Stimulated activated memory B cell treated with anti-CD40 and anti-IgM and Interleukin-4, amounts not matched to agents 10 μg/mL and 1 μg/mL and 100 μg/mL, for 72 hours (primary cell): ENCODE measurements around the gene SRCIN1.
"Not testable (repeated sequence)": the region's sequence is repeated elsewhere in the genome, so short reads cannot be mapped to it uniquely, and the experiment has no call there.

ENCODE experiments used
- ATAC-seq: fragments of 150-1000 bp; cut with Tn5 transposase; 2 replicates; pipeline ENCODE4 v1.10.0; 2021
- H3K27ac Mint-ChIP-seq: one replicate; pipeline ENCODE4 v1.8.0; 2022; ENCODE audit warnings: mild to moderate bottlenecking, mixed read lengths
- H3K27me3 Mint-ChIP-seq: one replicate; pipeline ENCODE4 v1.8.0; 2022; ENCODE audit warnings: mixed read lengths
- H3K36me3 Mint-ChIP-seq: one replicate; pipeline ENCODE4 v1.8.0; 2022; ENCODE audit warnings: mixed read lengths
- H3K4me1 Mint-ChIP-seq: one replicate; pipeline ENCODE4 v1.8.0; 2022; ENCODE audit warnings: mixed read lengths
- H3K4me3 Mint-ChIP-seq: one replicate; pipeline ENCODE4 v1.8.0; 2022; ENCODE audit warnings: mild to moderate bottlenecking, moderate library complexity, mixed read lengths
- H3K9me3 Mint-ChIP-seq: one replicate; pipeline ENCODE4 v1.8.0; 2022; ENCODE audit warnings: mixed read lengths

Gene SRCIN1

DNA sequence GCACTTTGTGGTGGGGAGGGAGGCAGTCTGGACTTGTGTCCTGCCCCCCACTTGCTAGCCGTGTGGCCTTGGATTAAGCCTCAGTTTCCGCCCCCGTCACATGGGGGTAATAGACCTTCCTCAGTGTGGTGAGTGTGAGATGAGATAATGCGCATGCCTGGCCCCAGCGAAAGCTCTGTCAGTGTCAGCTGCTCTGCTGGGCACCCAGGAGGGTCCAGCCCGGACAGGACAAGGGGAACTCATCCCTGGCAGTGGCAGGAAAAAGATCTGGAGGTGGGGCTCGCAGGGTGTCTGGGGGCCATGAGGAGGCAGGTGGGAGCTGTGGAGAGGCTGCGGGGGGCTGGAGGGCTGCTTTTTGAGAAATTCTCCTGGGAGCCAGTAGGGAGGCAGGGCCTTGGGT is 63.5 kb downstream of the SRCIN1 start:
- Mint-ChIP-seq H3K27ac (no peak overlapping the region), H3K4me1 (no peaks in the 10 kb centered on the region), H3K4me3 (no peak overlapping the region), H3K27me3 (peaks cover 72% of the 10 kb centered on the region), H3K36me3 (no peaks in the 10 kb centered on the region), H3K9me3 (no peaks in the 10 kb centered on the region)
- no peak for ATAC-seq

DNA sequence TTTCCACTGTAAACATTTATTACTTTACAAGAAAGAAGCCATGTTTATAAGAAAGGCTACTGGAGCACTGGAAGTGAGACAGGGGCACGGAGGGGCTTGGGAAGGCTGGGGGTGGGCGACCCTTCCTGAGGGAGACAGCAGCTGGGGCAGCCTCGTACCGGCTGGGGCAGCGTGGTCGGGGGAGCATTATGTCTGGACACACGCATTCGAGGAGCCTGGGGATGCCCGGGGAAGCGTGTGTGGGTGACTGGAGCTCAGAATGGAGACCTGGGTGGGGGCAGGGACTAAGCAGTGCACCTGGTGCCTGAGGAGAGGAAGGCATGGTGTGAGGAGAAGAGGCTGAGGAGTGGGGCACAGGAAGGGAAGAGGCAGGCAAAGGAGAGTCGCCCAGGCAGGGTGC is 64.5 kb downstream of the SRCIN1 start:
- Mint-ChIP-seq H3K36me3 (no peaks in the 10 kb centered on the region), H3K27me3 (peaks cover 67% of the 10 kb centered on the region), H3K4me3 (no peak overlapping the region), H3K27ac (no peak overlapping the region), H3K4me1 (no peaks in the 10 kb centered on the region), H3K9me3 (no peaks in the 10 kb centered on the region)
- ATAC-seq = no peak

- no peak overlapping the region for H3K4me3 Mint-ChIP-seq
- no peaks in the 10 kb centered on the region for H3K9me3 Mint-ChIP-seq
- peaks cover 74% of the 10 kb centered on the region for H3K27me3 Mint-ChIP-seq
- ATAC-seq = no peak
- H3K27ac Mint-ChIP-seq = no peak overlapping the region
- no peaks in the 10 kb centered on the region for H3K4me1 Mint-ChIP-seq
- no peaks in the 10 kb centered on the region for H3K36me3 Mint-ChIP-seq
These were observed 65.2 kb downstream of the SRCIN1 start for GRCh38 chr17:38540514-38541045.

- Mint-ChIP-seq H3K27me3 (peaks cover 76% of the 10 kb centered on the region), H3K4me3 (no peak overlapping the region), H3K27ac (no peak overlapping the region), H3K9me3 (no peaks in the 10 kb centered on the region), H3K36me3 (no peaks in the 10 kb centered on the region), H3K4me1 (no peaks in the 10 kb centered on the region)
- ATAC-seq = no peak
These were observed 66.4 kb downstream of the SRCIN1 start for GRCh38 chr17:38539386-38539785.

DNA sequence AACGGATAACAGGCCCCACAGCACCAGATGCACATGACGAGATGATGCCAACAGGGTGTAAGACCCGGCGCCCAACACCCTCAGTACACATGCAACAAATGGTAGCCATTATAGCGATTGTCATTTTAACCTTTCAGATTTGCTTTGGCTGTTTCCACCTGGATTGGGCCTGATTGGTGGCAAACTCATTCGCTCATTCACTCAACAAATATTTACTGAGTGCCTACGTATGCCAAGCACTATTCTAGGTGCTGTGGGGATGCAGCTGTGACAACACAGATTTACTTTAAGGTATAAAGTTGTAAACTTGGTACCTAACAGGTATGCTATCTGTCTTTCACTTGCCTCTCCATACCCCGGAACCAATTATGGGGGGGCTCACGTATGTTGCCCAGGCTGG is 66.8 kb downstream of the SRCIN1 start:
- Mint-ChIP-seq H3K27ac (no peak overlapping the region), H3K36me3 (no peaks in the 10 kb centered on the region), H3K4me3 (no peak overlapping the region), H3K4me1 (no peaks in the 10 kb centered on the region), H3K27me3 (peaks cover 76% of the 10 kb centered on the region), H3K9me3 (no peaks in the 10 kb centered on the region)
- ATAC-seq = no peak

DNA sequence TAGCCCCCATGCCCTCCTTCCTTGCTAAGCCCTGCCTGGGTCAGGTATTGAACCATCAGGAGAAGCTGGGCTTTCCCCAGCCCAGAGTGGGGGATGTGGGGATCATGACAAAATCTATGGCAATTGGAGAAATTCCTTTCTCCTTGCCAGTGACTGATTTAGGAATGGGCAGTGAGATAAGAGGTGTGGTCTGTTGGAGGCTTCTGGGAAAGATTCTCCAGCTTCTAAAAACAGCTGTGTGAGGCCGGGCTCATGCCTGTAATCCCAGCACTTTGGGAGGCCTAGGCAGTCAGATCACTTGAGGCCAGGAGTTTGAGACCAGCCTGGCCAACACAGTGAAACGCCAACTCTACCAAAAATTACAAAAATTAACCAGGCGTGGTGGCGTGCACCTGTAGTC is 69.1 kb downstream of the SRCIN1 start:
- ATAC-seq = no peak
- peaks cover 76% of the 10 kb centered on the region for H3K27me3 Mint-ChIP-seq

GRCh38 chr17:38535886-38536285 is 69.9 kb downstream of the SRCIN1 start:
- no peaks in the 10 kb centered on the region for H3K4me1 Mint-ChIP-seq
- H3K9me3 Mint-ChIP-seq = no peaks in the 10 kb centered on the region
- H3K36me3 Mint-ChIP-seq = no peaks in the 10 kb centered on the region
- ATAC-seq = no peak
- H3K27me3 Mint-ChIP-seq = peaks cover 75% of the 10 kb centered on the region
- H3K27ac Mint-ChIP-seq = no peak overlapping the region
- H3K4me3 Mint-ChIP-seq = no peak overlapping the region

More for the DNA sequence above, 69.1 kb downstream of the SRCIN1 start:
- Mint-ChIP-seq H3K4me3 (no peak overlapping the region), H3K4me1 (no peaks in the 10 kb centered on the region), H3K9me3 (no peaks in the 10 kb centered on the region), H3K27ac (no peak overlapping the region), H3K36me3 (no peaks in the 10 kb centered on the region)

GRCh38 chr17:38534498-38534885 is 71.3 kb downstream of the SRCIN1 start:
- Mint-ChIP-seq H3K36me3 (no peaks in the 10 kb centered on the region), H3K4me3 (no peak overlapping the region), H3K27me3 (peaks cover 75% of the 10 kb centered on the region)

DNA sequence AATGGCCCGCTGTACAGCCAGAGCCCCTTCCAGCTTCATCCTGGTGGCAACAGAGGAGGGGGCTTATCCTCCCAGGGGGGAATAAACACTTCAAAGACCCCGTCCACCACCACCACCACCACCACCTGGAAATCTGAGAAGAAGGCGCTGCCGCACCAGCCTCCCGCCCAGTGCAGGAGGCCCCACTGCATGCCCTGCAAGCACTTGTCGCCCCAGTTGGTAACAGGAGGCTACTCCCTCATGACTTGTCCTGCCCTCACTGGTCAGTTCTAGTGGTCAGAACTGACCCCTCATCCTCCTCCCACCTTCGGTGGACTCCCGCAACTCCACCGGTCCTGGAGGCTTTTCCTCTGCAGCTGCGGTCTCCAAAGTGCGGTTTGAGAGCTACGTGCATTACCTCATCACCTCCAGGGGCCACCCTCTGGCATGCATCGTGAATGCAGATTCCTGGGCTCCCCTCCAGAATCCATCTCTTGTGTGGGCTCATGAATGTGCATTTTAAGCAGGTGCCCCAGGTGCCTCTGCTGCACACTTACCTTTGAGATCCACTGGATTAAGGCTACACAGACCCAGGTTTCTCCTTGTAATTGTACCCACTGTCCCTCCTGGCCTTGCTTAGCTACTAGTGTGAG is 71.8 kb downstream of the SRCIN1 start:
- no peaks in the 10 kb centered on the region for H3K9me3 Mint-ChIP-seq
- no peaks in the 10 kb centered on the region for H3K4me1 Mint-ChIP-seq
- H3K4me3 Mint-ChIP-seq = no peak overlapping the region
- no peak for ATAC-seq
- no peak overlapping the region for H3K27ac Mint-ChIP-seq
- peaks cover 75% of the 10 kb centered on the region for H3K27me3 Mint-ChIP-seq
- H3K36me3 Mint-ChIP-seq = no peaks in the 10 kb centered on the region

More at GRCh38 chr17:38534498-38534885, 71.3 kb downstream of the SRCIN1 start:
- Mint-ChIP-seq H3K27ac (no peak overlapping the region), H3K9me3 (no peaks in the 10 kb centered on the region), H3K4me1 (no peaks in the 10 kb centered on the region)
- ATAC-seq = no peak

- H3K27me3 Mint-ChIP-seq = peaks cover 81% of the 10 kb centered on the region
- no peaks in the 10 kb centered on the region for H3K36me3 Mint-ChIP-seq
- no peak overlapping the region for H3K4me3 Mint-ChIP-seq
- no peak overlapping the region for H3K27ac Mint-ChIP-seq
- H3K9me3 Mint-ChIP-seq = no peaks in the 10 kb centered on the region
- no peaks in the 10 kb centered on the region for H3K4me1 Mint-ChIP-seq
- ATAC-seq = no peak
These were observed 72.5 kb downstream of the SRCIN1 start for GRCh38 chr17:38533241-38533640.

- Mint-ChIP-seq H3K4me3 (no peak overlapping the region), H3K36me3 (no peaks in the 10 kb centered on the region), H3K4me1 (no peaks in the 10 kb centered on the region), H3K27ac (no peak overlapping the region), H3K9me3 (no peaks in the 10 kb centered on the region), H3K27me3 (peaks cover 86% of the 10 kb centered on the region)
- no peak for ATAC-seq
These were observed 73.3 kb downstream of the SRCIN1 start for GRCh38 chr17:38532451-38532850.

DNA sequence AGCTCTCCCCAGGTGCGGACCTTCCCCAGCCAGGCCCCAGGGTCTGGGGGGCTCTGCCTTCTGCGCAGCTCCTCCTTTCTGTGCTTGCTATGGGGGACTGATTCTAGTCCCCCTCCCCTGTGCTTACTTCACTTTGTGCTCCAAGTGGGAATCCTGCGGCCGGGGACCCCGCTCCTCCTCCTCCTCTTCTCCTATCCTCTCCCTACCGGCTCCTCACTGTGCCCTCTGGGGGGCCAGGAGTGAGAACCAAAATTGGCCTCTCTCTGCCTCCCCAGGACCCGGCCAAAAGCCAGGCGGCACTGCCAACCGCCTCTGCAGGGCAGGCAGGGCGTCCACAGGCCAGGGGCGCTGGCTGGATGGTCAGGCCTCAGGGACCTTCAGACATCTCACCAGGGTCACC is 74.0 kb downstream of the SRCIN1 start:
- not testable (repeated sequence) for H3K4me3 Mint-ChIP-seq, H3K9me3 Mint-ChIP-seq, H3K36me3 Mint-ChIP-seq, H3K27ac Mint-ChIP-seq, H3K4me1 Mint-ChIP-seq, ATAC-seq
- H3K27me3 Mint-ChIP-seq = peaks cover 84% of the 10 kb centered on the region

DNA sequence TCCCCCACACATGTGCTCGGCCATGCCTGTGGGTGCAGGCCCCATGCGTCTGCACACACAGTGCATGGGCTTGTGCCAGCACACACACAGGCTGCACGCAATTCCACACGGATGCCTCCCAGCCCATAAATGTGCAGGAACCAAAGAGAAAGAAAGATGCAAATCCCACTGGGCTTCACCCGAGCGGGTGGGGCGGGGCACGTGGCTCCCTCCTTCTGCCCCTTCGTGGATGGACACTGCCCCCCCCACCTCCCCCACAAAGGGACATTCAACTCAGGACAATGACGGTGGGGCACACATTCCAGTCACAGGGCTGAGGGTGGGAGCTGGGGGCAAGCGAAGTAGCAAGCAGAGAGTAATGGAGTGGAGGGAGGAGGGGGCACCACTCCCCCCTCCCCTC is 74.9 kb downstream of the SRCIN1 start:
- ATAC-seq, H3K36me3 Mint-ChIP-seq, H3K4me3 Mint-ChIP-seq, H3K9me3 Mint-ChIP-seq, H3K27ac Mint-ChIP-seq, H3K4me1 Mint-ChIP-seq: not testable (repeated sequence)
- peaks cover 76% of the 10 kb centered on the region for H3K27me3 Mint-ChIP-seq

DNA sequence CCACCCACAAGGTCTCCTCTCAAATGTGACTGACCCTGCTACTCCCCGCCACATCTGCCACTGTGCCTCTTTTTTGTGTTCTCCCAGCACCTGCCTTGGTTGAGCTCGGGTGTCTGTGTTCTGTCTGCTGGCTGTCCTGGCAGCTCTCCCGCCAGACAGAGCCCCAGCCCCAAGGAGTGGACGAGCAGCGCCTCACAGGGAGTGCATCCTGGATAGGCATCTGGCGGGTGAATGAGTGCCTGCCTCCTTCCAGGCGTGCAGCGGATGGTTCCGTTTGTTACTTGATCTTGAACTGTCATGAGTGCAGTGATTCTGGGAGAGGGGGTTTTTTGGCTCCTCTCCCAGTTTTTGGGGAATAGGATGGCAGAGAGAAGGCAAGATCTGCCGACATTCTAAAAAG is 77.6 kb downstream of the SRCIN1 start:
- H3K36me3 Mint-ChIP-seq, ATAC-seq, H3K9me3 Mint-ChIP-seq, H3K4me3 Mint-ChIP-seq, H3K4me1 Mint-ChIP-seq, H3K27ac Mint-ChIP-seq: not testable (repeated sequence)
- H3K27me3 Mint-ChIP-seq = peaks cover 64% of the 10 kb centered on the region

DNA sequence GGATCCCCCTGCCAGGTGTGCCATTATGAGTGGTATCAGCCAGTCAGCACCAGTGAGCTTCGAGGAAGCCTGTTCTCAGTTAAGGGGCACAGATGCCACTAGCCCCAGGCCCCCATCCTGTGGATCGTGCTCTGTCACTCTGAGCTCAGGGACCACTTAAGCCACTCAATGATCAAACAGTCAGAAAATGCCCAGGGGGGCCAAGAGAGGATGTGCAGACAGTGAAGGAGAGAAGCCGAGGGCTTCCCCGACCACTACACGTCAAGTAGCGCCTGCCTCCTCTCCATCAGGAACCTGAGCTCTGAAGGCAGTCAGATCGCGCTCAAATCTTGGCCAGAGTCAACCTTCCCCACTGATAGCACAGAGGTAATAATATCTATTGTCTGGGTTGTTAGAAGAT is 79.2 kb downstream of the SRCIN1 start:
- ATAC-seq, H3K36me3 Mint-ChIP-seq, H3K27ac Mint-ChIP-seq, H3K4me1 Mint-ChIP-seq, H3K4me3 Mint-ChIP-seq, H3K9me3 Mint-ChIP-seq: not testable (repeated sequence)
- peaks cover 48% of the 10 kb centered on the region for H3K27me3 Mint-ChIP-seq

DNA sequence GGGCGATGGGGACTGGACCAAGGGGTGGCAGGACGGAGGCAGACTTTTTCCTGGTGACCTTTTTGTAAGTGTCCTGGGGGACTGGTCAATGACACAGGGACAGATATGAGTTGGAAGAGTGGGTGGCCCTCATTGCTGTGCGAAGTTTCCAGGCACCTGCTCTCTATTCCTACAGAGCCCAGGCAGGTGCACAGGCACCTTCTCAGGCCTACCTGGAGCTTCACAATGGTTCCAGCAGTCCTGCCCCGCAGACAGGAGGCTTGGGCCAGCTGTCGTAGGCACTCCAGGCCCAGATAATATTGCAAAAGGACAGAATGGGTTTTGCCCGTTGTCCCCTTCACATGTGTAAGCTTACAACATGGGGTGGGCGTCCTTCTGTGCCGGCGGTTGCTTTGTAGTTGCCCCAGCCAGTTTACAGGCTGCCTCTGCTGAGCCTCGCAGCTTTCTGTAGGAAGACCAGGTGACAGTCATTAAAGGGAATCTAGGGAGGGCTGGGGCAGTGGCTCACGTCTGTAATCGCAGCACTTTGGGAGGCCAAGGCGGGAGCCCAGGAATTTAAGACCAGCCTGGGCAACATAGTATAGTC is 93.2 kb downstream of the SRCIN1 start:
- Mint-ChIP-seq H3K4me3 (no peak overlapping the region), H3K36me3 (no peaks in the 10 kb centered on the region), H3K9me3 (no peaks in the 10 kb centered on the region), H3K4me1 (peaks cover 9% of the 10 kb centered on the region), H3K27me3 (peaks cover 57% of the 10 kb centered on the region), H3K27ac (no peak overlapping the region)
- ATAC-seq = no peak
